ENCODE results near the gene KRT16.

DNA sequence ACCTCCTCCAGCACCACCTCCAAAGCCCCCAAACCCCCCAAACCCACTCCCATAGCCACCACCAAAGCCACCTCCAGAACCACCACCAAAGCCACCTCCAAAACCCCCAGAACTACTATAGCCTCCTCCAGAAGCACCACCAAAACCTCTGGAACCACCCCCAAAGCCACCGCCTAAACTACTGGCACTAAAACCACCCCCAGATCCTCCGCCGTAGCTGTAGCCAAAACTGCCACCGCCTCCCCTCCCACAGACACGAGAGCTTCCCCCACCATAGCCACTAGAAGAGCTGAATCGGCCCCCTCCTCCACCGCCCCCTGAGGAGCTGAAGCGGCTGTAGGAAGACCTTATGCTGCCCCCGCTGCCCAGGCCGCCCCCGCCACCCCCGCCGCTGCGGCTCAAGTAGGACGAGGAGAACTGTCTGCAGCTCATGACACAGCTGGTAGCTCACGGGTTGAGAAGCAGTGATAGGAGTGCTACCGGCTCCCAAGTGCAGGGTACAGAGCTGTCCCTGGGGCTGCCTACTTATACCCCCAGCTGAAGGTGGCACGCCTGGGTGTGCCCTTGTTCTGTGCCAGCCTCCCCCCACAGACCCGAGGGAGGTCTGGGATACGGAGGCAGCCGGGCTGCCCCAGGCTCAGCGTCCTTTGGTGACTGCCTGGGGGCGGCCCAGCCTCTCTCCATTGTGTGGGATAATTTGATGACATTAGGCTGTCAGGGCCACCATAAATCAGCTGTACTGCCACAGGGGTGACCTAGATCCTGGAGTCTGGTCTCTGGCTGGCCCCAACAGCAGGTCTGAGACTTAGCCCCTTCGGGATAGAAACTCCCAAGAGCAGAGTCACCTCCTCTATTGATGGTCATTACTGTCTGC is 40.8 kb downstream of the KRT16 start, which contains the start of gene KRT9:
- TF ChIP-seq, protein P1, sequence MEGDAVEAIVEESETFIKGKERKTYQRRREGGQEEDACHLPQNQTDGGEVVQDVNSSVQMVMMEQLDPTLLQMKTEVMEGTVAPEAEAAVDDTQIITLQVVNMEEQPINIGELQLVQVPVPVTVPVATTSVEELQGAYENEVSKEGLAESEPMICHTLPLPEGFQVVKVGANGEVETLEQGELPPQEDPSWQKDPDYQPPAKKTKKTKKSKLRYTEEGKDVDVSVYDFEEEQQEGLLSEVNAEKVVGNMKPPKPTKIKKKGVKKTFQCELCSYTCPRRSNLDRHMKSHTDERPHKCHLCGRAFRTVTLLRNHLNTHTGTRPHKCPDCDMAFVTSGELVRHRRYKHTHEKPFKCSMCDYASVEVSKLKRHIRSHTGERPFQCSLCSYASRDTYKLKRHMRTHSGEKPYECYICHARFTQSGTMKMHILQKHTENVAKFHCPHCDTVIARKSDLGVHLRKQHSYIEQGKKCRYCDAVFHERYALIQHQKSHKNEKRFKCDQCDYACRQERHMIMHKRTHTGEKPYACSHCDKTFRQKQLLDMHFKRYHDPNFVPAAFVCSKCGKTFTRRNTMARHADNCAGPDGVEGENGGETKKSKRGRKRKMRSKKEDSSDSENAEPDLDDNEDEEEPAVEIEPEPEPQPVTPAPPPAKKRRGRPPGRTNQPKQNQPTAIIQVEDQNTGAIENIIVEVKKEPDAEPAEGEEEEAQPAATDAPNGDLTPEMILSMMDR (conservative IDR thresholded peaks at IDR 0.05), result no peak
- TF ChIP-seq ZFX (IDR thresholded peaks at IDR 0.05), result no peak
